Epithelial cell of esophagus (primary cell): ENCODE data around the gene ZAP70.

Experiments
- DNase-seq: peaks from one replicate; pipeline ENCODE4 v3.0.0; 2010; ENCODE audit warnings: low read depth
- H3K4me3 ChIP-seq: 2 replicates; pipeline ENCODE4 v1.5.1; 2011; ENCODE audit warnings: mild to moderate bottlenecking, low read length, control low read depth
- TF ChIP-seq, protein P1 (sequence below): IDR thresholded peaks from 2 replicates; pipeline ENCODE4 v1.5.1; 2011; ENCODE audit warnings: low read depth, mild to moderate bottlenecking, low read length, control low read depth, inconsistent platforms; ENCODE audit not compliant: insufficient read depth; ENCODE audit errors: missing control alignments

ZAP70 gene

DNA sequence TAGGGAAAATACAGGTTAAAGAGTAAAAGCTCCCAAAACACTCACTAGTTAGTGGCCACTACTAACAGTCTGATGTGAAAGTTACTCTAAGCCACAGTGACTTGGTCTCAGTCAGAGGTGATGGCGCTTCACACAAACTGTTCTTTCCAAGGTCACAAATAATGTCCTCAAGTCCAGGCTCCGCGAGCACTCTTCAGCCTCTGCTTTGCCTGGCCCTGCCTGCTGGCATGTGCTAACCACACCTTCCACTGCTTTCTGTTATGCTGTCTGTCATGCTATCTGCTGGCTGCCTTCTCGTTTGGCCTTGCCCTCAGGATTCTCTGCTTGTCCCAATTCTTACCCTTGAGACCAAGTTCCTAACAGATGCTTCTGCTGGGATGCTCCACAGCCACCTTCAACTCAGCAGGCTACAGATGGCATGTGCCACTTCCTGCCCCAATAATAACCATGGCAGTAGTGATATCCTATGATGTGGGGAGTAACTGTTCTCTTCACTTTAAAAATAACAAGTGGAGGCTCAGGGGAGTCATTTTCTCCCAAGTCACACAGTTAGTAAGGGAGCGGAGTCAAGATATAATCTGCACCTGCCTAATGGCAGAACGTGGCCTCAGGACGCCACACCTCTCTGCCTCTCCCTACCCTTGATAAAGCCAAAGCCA is 75.7 kb downstream of the ZAP70 start:
- H3K4me3 ChIP-seq = no peak overlapping the region
- TF ChIP-seq, protein P1, sequence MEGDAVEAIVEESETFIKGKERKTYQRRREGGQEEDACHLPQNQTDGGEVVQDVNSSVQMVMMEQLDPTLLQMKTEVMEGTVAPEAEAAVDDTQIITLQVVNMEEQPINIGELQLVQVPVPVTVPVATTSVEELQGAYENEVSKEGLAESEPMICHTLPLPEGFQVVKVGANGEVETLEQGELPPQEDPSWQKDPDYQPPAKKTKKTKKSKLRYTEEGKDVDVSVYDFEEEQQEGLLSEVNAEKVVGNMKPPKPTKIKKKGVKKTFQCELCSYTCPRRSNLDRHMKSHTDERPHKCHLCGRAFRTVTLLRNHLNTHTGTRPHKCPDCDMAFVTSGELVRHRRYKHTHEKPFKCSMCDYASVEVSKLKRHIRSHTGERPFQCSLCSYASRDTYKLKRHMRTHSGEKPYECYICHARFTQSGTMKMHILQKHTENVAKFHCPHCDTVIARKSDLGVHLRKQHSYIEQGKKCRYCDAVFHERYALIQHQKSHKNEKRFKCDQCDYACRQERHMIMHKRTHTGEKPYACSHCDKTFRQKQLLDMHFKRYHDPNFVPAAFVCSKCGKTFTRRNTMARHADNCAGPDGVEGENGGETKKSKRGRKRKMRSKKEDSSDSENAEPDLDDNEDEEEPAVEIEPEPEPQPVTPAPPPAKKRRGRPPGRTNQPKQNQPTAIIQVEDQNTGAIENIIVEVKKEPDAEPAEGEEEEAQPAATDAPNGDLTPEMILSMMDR = no peak
- DNase-seq = no peak
